C4-2B (cell line): ENCODE measurements around the gene VIT.

Experiments used
- H3K27ac ChIP-seq: fragments of 450-650 bp; 2 replicates; pipeline ENCODE4 v1.5.1; 2017
- ZFX ChIP-seq: fragments of 450-650 bp; IDR thresholded peaks from 2 replicates; pipeline ENCODE4 v1.6.1; 2017
- TF ChIP-seq, protein P1 (sequence below): fragments of 450-650 bp; conservative IDR thresholded peaks from 2 replicates; pipeline ENCODE4 v1.5.1; 2017; ENCODE audit warnings: mild to moderate bottlenecking

Gene VIT

DNA sequence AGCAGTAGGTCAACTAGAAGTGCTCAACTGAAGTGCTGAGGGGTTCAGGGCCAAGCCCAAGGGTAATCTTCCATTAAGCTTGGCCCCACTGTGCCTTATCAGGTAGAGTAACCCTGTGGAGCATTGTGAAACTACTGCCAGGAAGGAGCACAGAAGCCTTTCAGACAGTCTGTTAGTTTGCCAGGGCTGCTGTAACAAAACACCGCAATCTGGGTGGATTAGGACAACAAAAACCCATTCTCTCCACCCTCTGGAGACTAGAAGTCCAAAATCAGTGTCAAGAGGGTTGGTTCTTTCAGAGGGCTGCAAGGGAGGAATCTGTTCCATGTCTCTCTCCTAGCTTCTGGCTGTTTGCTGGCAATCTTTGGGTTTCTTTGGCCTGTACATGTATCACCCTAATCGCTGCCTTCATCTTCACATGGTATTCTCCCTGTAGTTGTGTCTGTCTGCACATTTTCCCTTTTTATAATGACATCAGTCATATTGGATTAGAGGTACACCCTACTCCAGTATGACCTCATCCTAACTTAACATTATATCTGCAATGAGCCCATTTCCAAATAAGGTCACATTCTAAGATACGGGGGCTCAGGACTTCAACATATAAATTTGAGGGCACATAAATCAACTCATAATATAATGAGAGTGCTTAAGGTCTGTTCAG, 21.2 kb downstream of the VIT start:
- TF ChIP-seq, protein P1, sequence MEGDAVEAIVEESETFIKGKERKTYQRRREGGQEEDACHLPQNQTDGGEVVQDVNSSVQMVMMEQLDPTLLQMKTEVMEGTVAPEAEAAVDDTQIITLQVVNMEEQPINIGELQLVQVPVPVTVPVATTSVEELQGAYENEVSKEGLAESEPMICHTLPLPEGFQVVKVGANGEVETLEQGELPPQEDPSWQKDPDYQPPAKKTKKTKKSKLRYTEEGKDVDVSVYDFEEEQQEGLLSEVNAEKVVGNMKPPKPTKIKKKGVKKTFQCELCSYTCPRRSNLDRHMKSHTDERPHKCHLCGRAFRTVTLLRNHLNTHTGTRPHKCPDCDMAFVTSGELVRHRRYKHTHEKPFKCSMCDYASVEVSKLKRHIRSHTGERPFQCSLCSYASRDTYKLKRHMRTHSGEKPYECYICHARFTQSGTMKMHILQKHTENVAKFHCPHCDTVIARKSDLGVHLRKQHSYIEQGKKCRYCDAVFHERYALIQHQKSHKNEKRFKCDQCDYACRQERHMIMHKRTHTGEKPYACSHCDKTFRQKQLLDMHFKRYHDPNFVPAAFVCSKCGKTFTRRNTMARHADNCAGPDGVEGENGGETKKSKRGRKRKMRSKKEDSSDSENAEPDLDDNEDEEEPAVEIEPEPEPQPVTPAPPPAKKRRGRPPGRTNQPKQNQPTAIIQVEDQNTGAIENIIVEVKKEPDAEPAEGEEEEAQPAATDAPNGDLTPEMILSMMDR = no peak
- TF ChIP-seq ZFX = no peak
- H3K27ac ChIP-seq = no peak overlapping the region

DNA sequence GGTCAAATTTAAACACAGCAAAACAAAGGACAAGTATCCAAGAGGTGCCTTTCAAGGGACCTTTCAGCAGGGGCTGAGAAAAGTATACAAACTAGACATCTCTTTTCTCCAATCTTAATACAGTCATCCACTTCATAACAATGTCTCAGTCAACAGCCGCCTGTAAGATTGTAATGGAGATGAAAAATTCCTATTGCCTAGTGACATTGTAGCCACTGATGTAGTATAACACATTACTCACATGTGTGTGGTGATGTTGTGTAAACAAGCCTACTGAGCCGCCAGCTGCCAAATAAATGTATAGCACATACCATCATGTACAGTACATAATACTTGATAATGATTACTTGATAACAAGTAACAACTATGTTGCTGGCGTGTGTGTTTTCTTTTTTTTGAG, 31.0 kb downstream of the VIT start:
- TF ChIP-seq, protein P1 = no peak
- no peak for TF ChIP-seq ZFX
- no peak overlapping the region for H3K27ac ChIP-seq

DNA sequence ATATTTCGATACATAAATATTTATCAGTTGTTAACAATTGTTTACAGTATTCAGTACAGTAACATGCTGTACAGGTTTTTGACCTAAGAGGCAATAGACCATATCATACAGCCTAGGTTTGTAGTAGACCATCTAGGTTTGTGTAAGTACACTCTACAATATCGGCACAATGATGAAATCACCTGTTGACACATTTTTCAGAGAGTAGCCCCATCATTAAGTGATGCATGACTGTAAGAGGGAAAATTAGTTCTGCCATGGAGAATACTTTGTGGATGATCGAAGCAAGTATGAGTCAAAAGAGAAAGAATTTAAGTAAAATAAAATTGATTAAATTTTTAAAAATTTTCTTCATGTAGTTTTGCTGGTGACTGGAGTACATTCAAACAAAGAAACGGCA, 32.6 kb downstream of the VIT start:
- H3K27ac ChIP-seq = no peak overlapping the region
- TF ChIP-seq, protein P1 = no peak
- no peak for TF ChIP-seq ZFX

DNA sequence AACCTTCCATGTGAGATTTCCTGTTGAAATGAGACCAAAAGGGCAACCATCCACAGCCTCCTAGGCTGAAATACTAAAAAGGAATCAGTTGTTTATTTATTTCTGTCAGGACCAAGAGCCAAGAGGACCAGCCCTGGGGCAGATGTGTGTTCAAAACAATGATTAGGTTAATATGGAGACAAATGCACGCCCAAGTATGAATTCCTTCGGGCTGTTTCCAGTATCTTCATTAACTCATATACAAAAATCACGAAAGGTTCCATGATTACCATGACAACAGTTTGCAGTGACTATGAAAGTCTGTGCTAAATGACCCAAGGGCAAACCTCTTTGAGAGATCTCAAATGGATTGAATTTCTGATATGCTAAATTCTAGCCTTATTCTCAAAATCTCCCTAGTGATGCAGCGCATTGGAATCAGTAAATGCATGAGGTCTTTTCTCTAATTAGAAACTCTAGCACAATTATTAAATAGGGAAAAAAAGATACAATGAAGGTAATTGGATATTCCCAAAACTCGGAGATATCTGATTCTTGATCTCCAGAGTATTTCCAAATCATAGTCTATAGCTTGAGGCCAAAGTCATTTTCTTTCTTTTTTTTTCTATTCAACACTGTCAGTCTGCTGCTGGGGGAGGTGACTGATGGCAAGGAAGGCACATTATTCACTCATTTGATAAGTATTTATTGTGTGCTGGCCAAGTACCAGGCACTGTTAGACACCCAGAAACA, 35.6 kb downstream of the VIT start:
- TF ChIP-seq ZFX = no peak
- TF ChIP-seq, protein P1 = no peak

DNA sequence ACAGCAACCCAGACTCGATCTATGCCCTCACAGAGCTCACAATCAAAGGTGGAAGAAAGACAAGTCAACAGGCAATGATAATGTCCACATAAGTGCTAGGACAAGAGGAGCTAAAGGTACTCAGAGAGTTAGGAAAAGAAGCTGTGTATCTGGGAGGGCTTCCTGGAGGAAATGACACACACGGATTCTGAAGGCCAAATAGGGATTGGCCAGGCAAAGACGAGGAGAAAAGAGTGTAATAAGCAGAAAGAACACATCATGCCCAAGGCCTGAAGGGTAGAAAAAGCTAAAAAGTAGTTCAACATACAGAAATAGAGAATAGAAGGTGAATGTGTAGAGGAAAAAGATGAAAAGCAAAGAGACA, 36.1 kb downstream of the VIT start:
- TF ChIP-seq ZFX = no peak
- TF ChIP-seq, protein P1 = no peak
- H3K27ac ChIP-seq = no peak overlapping the region

More for the DNA sequence above, 35.6 kb downstream of the VIT start:
- no peak overlapping the region for H3K27ac ChIP-seq

DNA sequence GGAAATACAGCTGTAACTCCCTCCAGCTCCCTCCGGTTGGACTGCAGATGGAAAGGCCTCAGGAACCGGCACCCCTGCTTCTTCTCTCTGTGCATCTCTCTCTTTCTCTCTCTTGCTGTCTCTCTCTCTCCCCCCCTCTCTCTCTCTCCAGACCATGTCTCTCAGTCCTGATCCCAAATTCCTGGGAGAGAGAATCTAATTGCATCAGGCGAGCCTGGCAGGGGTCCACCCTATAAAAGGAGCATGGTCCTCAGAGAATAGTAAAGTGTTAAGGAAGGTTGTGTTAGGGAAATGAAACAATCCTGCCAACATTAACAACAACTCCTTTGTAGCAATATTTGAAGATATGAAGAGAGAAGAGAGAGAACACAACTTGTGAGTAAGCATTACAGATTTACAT, 36.7 kb downstream of the VIT start:
- H3K27ac ChIP-seq = no peak overlapping the region
- no peak for TF ChIP-seq ZFX
- TF ChIP-seq, protein P1 = no peak

DNA sequence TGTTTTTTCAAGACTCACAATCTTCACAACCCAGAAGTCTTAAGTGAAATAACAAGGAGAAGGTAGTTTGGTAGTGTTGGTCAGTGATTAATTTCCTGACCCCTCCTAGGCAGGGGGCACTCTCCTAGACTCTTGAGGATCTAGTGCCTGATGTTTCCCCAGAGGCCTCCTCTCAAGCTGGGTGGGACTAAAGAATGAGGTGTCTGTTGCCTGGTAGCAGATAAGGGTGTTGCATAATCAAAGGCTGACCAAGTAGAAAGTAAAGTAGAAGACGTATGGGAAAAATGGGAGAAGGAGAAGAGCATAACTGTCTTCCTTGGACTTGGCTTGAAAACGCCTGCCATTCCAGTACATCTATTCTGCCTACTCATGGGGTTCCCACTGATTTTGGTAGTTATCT, 37.8 kb downstream of the VIT start:
- TF ChIP-seq, protein P1 = no peak
- TF ChIP-seq ZFX = no peak
- no peak overlapping the region for H3K27ac ChIP-seq
